Esophagus squamous epithelium (tissue), 5 donors: ENCODE measurements around the gene ITGB4. TPM values are rescaled to one million over a fixed set of nuclear protein-coding genes. Genes with fewer than 3 reads are reported as not detected.

Experiments
- DNase-seq: peaks from one replicate; lab custom pipeline; 2025; lab: John Stamatoyannopoulos, UW
- H3K27ac ChIP-seq, 4 donors: fragments of 200-600 bp; sonication (generic); one replicate each; pipeline ENCODE4 v1.5.1; 2016 to 2019; ENCODE audit warnings: mild to moderate bottlenecking in 1 of 4
- H3K27me3 ChIP-seq, 4 donors: fragments of 200-600 bp; sonication (generic); 1 replicate in 3 of 4; 2 replicates in 1 of 4; pipeline versions ENCODE4 v1.5.1 to v1.6.0; 2017 to 2021; ENCODE audit warnings: antibody characterized with exemption in 1 of 4
- H3K36me3 ChIP-seq, 3 donors: fragments of 200-600 bp; sonication (generic); one replicate each; pipeline ENCODE4 v1.5.1; 2016 to 2019
- H3K4me1 ChIP-seq, 3 donors: fragments of 200-600 bp; sonication (generic); one replicate each; pipeline ENCODE4 v1.5.1; 2017 to 2019
- H3K4me3 ChIP-seq, 4 donors: fragments of 200-600 bp; sonication (generic); 1 replicate in 3 of 4; 2 replicates in 1 of 4; pipeline ENCODE4 v1.5.1; 2016 to 2019; ENCODE audit warnings: mild to moderate bottlenecking in 2 of 4, moderate library complexity in 1 of 4
- H3K9me3 ChIP-seq, 3 donors: fragments of 200-600 bp; sonication (generic); one replicate each; pipeline ENCODE4 v1.5.1; 2016 to 2019
- POLR2A ChIP-seq, 4 donors: fragments of 450-650 bp; IDR thresholded peaks; one replicate each; pipeline ENCODE4 v1.6.1; 2017; ENCODE audit warnings: antibody characterized with exemption in 4 of 4, mild to moderate bottlenecking in 4 of 4, moderate library complexity in 3 of 4
- WGBS, 2 donors: methylation state at CpG; one replicate each; pipeline ENCODE4 v1.1.5; 2018; 5-methylcytosine and 5-hydroxymethylcytosine counted together
- intact Hi-C: fragments of 100-400 bp; cut with DNase I; formaldehyde crosslinking; loops from one replicate; pipeline ENCODE4 v1.15.0; 2022
- total RNA-seq, 4 donors: library from RNA; depleted of rRNA; stranded (reverse); fragments of >200 nt; gene quantifications; one replicate each; pipeline ENCODE4 v1.1.0, GENCODE V29; 2016
- TF ChIP-seq, protein P1 (sequence below), 6 experiments: fragments of 450-650 bp in 4 of 6; fragments of 200-600 bp in 2 of 6; sonication (generic) in 2 of 6; IDR thresholded peaks; one replicate each; pipeline ENCODE4 v1.5.1; 2016 to 2019; ENCODE audit warnings: antibody characterized with exemption in 6 of 6, mild to moderate bottlenecking in 4 of 6, moderate library complexity in 4 of 6
- donor health status: DM: yes; HTN: yes; CAD: no.

Gene ITGB4
- total RNA-seq, 4 donors from 2014 or later: 60.6 to 115 (median 82.3) TPM

DNA sequence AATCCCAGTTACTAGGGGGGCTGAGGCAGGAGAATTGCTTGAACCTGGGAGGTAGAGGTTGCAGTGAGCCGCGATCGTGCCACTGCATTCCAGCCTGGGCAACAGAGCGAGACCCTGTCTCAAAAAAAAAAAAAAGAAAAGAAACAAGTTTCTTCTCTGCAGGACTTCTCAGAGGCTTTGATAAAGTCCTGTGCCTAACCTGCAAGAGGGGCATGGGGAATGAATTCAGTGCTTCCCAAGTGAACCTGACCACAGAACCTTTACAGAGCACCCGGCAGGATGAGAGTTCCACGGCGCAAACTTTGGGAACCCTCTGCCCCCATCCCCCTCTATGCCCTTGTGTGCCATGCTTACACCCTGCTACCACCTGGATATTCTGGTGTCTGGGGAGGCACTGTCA lies 17.9 kb downstream of the ITGB4 start:
- Histone ChIP-seq H3K27me3 (no peaks in the 10 kb centered on the region), H3K4me3 (no peak overlapping the region), H3K9me3 (no peaks in the 10 kb centered on the region), H3K4me1 (peaks cover 0 to 6% (median 0%) of the 10 kb centered on the region in 3 donors), H3K36me3 (peaks cover 7 to 99% (median 50%) of the 10 kb centered on the region in 3 donors), H3K27ac (no peak overlapping the region)
- WGBS, 2 donors: 92 to 95% methylated on average over 6 to 7 of the region's 7 CpGs
- intact Hi-C loops: no loop called here
- no peak for DNase-seq
- TF ChIP-seq, protein P1, sequence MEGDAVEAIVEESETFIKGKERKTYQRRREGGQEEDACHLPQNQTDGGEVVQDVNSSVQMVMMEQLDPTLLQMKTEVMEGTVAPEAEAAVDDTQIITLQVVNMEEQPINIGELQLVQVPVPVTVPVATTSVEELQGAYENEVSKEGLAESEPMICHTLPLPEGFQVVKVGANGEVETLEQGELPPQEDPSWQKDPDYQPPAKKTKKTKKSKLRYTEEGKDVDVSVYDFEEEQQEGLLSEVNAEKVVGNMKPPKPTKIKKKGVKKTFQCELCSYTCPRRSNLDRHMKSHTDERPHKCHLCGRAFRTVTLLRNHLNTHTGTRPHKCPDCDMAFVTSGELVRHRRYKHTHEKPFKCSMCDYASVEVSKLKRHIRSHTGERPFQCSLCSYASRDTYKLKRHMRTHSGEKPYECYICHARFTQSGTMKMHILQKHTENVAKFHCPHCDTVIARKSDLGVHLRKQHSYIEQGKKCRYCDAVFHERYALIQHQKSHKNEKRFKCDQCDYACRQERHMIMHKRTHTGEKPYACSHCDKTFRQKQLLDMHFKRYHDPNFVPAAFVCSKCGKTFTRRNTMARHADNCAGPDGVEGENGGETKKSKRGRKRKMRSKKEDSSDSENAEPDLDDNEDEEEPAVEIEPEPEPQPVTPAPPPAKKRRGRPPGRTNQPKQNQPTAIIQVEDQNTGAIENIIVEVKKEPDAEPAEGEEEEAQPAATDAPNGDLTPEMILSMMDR (IDR thresholded peaks at IDR 0.05): no peak
- no peak for TF ChIP-seq POLR2A (IDR thresholded peaks at IDR 0.05)

- Histone ChIP-seq H3K9me3 (no peaks in the 10 kb centered on the region), H3K4me3 (no peak overlapping the region), H3K27me3 (no peaks in the 10 kb centered on the region), H3K4me1 (peaks cover 0 to 5% (median 3%) of the 10 kb centered on the region in 3 donors), H3K27ac (no peak overlapping the region), H3K36me3 (peaks cover 7 to 99% (median 45%) of the 10 kb centered on the region in 3 donors)
- no peak for DNase-seq
- intact Hi-C loops: no loop called here
- TF ChIP-seq, protein P1 (IDR thresholded peaks at IDR 0.05): no peak
- no peak for TF ChIP-seq POLR2A (IDR thresholded peaks at IDR 0.05)
- 91% methylated on average over 9 of the region's 14 CpGs; no CpG with 5 or more reads in 1 of the 2 donors for WGBS, 2 donors
These were observed 18.5 kb downstream of the ITGB4 start for GRCh38 chr17:75739801-75740200.

- DNase-seq: no peak
- WGBS, 2 donors: 96 to 100% methylated on average over 2 to 7 of the region's 17 CpGs
- intact Hi-C loops: no loop called here
- no peak overlapping the region for H3K27ac ChIP-seq
- peaks cover 7 to 99% (median 45%) of the 10 kb centered on the region in 3 donors for H3K36me3 ChIP-seq
- no peak for TF ChIP-seq POLR2A (IDR thresholded peaks at IDR 0.05)
- TF ChIP-seq, protein P1 (IDR thresholded peaks at IDR 0.05): no peak
- no peak overlapping the region for H3K4me3 ChIP-seq
- no peaks in the 10 kb centered on the region for H3K9me3 ChIP-seq
- H3K27me3 ChIP-seq: no peaks in the 10 kb centered on the region
- H3K4me1 ChIP-seq: peaks cover 0 to 5% (median 3%) of the 10 kb centered on the region in 3 donors
These were observed 19.0 kb downstream of the ITGB4 start for GRCh38 chr17:75740215-75740614.

- Histone ChIP-seq H3K27me3 (no peaks in the 10 kb centered on the region), H3K36me3 (peaks cover 7 to 99% (median 45%) of the 10 kb centered on the region in 3 donors), H3K4me3 (no peak overlapping the region), H3K9me3 (no peaks in the 10 kb centered on the region), H3K27ac (no peak overlapping the region), H3K4me1 (peaks cover 0 to 5% (median 3%) of the 10 kb centered on the region in 3 donors)
- intact Hi-C loops: no loop called here
- DNase-seq: no peak
- TF ChIP-seq, protein P1 (IDR thresholded peaks at IDR 0.05): no peak
- TF ChIP-seq POLR2A (IDR thresholded peaks at IDR 0.05): no peak
- 76 to 80% methylated on average over 3 to 4 of the region's 17 CpGs for WGBS, 2 donors
These were observed 19.4 kb downstream of the ITGB4 start for GRCh38 chr17:75740631-75741077.

GRCh38 chr17:75742337-75742736 lies 21.1 kb downstream of the ITGB4 start:
- peaks cover 0 to 9% (median 3%) of the 10 kb centered on the region in 3 donors for H3K4me1 ChIP-seq
- no peak for DNase-seq
- H3K4me3 ChIP-seq: no peak overlapping the region
- H3K36me3 ChIP-seq: peaks cover 7 to 97% (median 29%) of the 10 kb centered on the region in 3 donors
- no peaks in the 10 kb centered on the region for H3K27me3 ChIP-seq
- intact Hi-C loops: no loop called here
- H3K9me3 ChIP-seq: no peaks in the 10 kb centered on the region
- TF ChIP-seq, protein P1 (IDR thresholded peaks at IDR 0.05): no peak
- no peak for TF ChIP-seq POLR2A (IDR thresholded peaks at IDR 0.05)
- WGBS, 2 donors: 80 to 82% methylated on average over 2 to 6 of the region's 25 CpGs
- H3K27ac ChIP-seq: no peak overlapping the region
